Endothelial cell (in vitro differentiated cells): ENCODE measurements around the gene PACS2. TPM values are rescaled to one million over a fixed set of nuclear protein-coding genes. Genes with fewer than 3 reads are reported as not detected.
"Not testable (repeated sequence)": the region's sequence is repeated elsewhere in the genome, so short reads cannot be mapped to it uniquely, and the experiment has no call there.

Experiments used
- DNase-seq: peaks from one replicate; pipeline ENCODE4 v3.0.0; 2021; ENCODE audit warnings: low spot score
- H3K27ac Mint-ChIP-seq: one replicate; pipeline ENCODE4 v1.8.0; 2021; ENCODE audit warnings: mixed read lengths, inconsistent platforms; ENCODE audit not compliant: unreplicated experiment
- H3K27me3 Mint-ChIP-seq: one replicate; pipeline ENCODE4 v1.8.0; 2021; ENCODE audit warnings: mild to moderate bottlenecking, moderate library complexity, mixed read lengths, inconsistent platforms; ENCODE audit not compliant: unreplicated experiment
- H3K36me3 Mint-ChIP-seq: one replicate; pipeline ENCODE4 v1.8.0; 2021; ENCODE audit warnings: mild to moderate bottlenecking, low read depth, mixed read lengths, inconsistent platforms; ENCODE audit not compliant: unreplicated experiment
- H3K4me1 Mint-ChIP-seq: one replicate; pipeline ENCODE4 v1.8.0; 2021; ENCODE audit warnings: mild to moderate bottlenecking, mixed read lengths, inconsistent platforms; ENCODE audit not compliant: unreplicated experiment
- H3K4me3 Mint-ChIP-seq: one replicate; pipeline ENCODE4 v1.8.0; 2021; ENCODE audit warnings: mild to moderate bottlenecking, mixed read lengths, inconsistent platforms; ENCODE audit not compliant: unreplicated experiment
- H3K9me3 Mint-ChIP-seq: one replicate; pipeline ENCODE4 v1.8.0; 2021; ENCODE audit warnings: mixed read lengths, inconsistent platforms; ENCODE audit not compliant: unreplicated experiment
- CTCF ChIP-seq: fragments of 200-600 bp; sonication (generic); IDR thresholded peaks from one replicate; pipeline ENCODE4 v1.5.0; 2021; ENCODE audit warnings: antibody characterized with exemption; ENCODE audit not compliant: unreplicated experiment
- total RNA-seq: library from RNA; stranded (reverse); fragmentation: NEBNext Ultra II Directional; extraction: Animal tissue kit (Norgen Biotek cat#: 25700); gene quantifications from one replicate; pipeline ENCODE4 v1.2.1, GENCODE V29; 2021; ENCODE audit not compliant: unreplicated experiment

The PACS2 gene
- total RNA-seq, 1 donor from 2014 or later, result 113 TPM

GRCh38 chr14:105283028-105283427, 31.5 kb upstream of the PACS2 start:
- no peak overlapping the region for H3K4me3 Mint-ChIP-seq
- H3K4me1 Mint-ChIP-seq, result peaks cover 30% of the 10 kb centered on the region
- no peak for DNase-seq
- TF ChIP-seq CTCF, result no peak
- no peaks in the 10 kb centered on the region for H3K9me3 Mint-ChIP-seq
- no peak overlapping the region for H3K27ac Mint-ChIP-seq
- no peaks in the 10 kb centered on the region for H3K27me3 Mint-ChIP-seq
- H3K36me3 Mint-ChIP-seq, result peaks cover 13% of the 10 kb centered on the region

DNA sequence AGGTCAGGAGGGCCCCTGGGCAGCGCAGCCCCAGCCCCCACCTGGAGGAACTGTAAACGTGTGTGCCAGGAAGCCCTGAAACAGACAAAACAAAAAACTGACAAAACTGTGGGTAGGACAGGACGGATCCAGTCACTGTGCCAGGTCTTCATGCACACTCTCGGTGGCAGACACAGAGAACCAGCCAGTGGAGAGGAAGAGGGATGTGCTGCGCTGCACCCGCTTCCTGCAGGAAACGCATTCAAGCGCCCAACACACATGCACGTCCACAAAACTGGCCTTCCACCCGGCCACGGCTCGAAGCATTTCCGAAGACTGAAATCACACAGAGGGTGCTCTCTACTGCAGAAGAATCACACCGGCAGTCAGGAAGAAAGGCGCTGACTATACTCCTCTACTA, 30.6 kb upstream of the PACS2 start:
- no peak for TF ChIP-seq CTCF
- no peaks in the 10 kb centered on the region for H3K27me3 Mint-ChIP-seq
- H3K27ac Mint-ChIP-seq, result peak overlapping the region; percentile 48
- DNase-seq, result peak; percentile 23
- no peak overlapping the region for H3K4me3 Mint-ChIP-seq
- peaks cover 13% of the 10 kb centered on the region for H3K36me3 Mint-ChIP-seq
- no peaks in the 10 kb centered on the region for H3K9me3 Mint-ChIP-seq
- peaks cover 30% of the 10 kb centered on the region for H3K4me1 Mint-ChIP-seq

- Mint-ChIP-seq H3K36me3 (peaks cover 13% of the 10 kb centered on the region), H3K4me1 (peaks cover 30% of the 10 kb centered on the region), H3K27ac (no peak overlapping the region), H3K4me3 (no peak overlapping the region), H3K27me3 (peaks cover 3% of the 10 kb centered on the region), H3K9me3 (no peaks in the 10 kb centered on the region)
- no peak for DNase-seq
- no peak for TF ChIP-seq CTCF
Measured at GRCh38 chr14:105285174-105285573, 29.4 kb upstream of the PACS2 start.

- no peak for DNase-seq
- Mint-ChIP-seq H3K27me3 (peaks cover 5% of the 10 kb centered on the region), H3K4me3 (no peak overlapping the region), H3K27ac (no peak overlapping the region), H3K36me3 (peaks cover 13% of the 10 kb centered on the region), H3K9me3 (no peaks in the 10 kb centered on the region), H3K4me1 (peaks cover 28% of the 10 kb centered on the region)
- no peak for TF ChIP-seq CTCF
Measured at GRCh38 chr14:105286759-105287144, 27.8 kb upstream of the PACS2 start.

DNA sequence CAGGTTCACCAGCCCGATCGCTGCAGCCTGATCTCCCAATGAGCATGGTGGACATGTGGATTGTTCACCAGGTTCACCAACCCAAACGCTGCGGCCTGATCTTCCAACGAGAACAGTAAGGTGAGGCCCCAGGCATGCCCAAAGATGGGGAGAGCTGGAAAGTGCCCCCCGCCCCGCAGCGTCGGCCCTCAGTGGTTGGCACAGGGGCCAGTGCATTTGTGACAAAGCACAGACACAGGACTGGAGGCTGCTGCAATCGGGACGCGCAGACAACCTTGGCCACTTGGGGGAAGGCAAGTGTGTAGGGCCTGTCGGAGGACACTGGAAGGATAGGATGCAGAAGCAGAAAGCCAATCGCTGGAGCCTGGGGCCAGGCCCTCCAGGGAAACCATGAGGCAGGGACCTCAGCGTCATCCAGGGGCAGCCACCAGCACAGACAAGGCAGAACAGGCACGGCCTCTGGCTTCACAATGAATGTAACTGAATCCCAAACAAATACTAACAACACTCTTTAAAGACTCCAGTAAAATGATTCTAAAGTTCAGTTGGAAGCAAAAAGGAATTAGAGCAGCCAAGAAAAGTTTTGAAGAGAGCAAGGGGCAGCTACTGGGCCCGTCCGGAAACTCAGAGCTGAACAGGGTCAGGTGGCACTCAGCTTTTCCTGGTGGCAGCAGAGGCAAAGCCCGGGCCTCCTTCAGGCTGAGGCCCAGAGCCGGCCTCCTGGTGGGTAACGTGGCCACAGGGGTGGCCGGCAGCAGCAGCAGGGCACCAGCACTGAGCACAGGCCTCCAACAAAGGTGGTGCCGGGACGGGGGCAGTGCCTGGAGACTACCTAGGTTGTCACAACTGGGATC, 27.1 kb upstream of the PACS2 start:
- no peak overlapping the region for H3K27ac Mint-ChIP-seq
- peaks cover 5% of the 10 kb centered on the region for H3K27me3 Mint-ChIP-seq
- H3K4me1 Mint-ChIP-seq, result peaks cover 24% of the 10 kb centered on the region
- peaks cover 10% of the 10 kb centered on the region for H3K36me3 Mint-ChIP-seq
- no peak for DNase-seq
- H3K4me3 Mint-ChIP-seq, result no peak overlapping the region
- no peak for TF ChIP-seq CTCF
- H3K9me3 Mint-ChIP-seq, result no peaks in the 10 kb centered on the region

DNA sequence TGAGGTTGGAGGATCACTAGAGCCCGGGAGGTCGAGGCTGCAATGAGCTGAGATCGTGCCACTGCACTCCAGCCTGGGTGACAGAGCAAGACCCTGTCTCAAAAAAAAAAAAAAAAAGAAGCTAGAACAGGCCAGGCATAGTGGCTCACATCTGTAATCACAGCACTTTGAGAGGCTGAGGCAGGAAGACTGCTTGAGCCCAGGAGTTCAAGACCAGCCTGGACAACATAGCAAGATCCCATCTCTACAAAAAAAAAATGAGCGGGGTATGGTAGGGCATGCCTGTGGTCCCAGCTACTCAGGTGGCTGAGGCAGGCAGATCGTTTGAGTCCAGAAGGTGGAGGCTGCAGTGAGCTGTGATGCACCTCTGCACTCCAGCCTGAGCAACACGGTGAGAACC, 25.6 kb upstream of the PACS2 start:
- H3K9me3 Mint-ChIP-seq, H3K4me3 Mint-ChIP-seq, DNase-seq, H3K27ac Mint-ChIP-seq, H3K27me3 Mint-ChIP-seq: not testable (repeated sequence)
- Mint-ChIP-seq H3K36me3 (peaks cover 10% of the 10 kb centered on the region), H3K4me1 (peaks cover 22% of the 10 kb centered on the region)
